Stimulated activated CD4-positive, alpha-beta T cell treated with anti-CD3 and anti-CD28 coated beads, TNF-alpha, amount 100 ng/mL, for 4 hours (primary cell): ENCODE measurements around the gene AP2M1.
A peak's percentile ranks its signal among the peaks of the same experiment; 100 is the strongest.

Experiments
- DNase-seq, 3 experiments: peaks; one replicate each; pipeline ENCODE4 v3.0.0-alpha.2; 2020; ENCODE audit warnings: low read depth in 3 of 3

Gene AP2M1

GRCh38 chr3:184228376-184229137, 53.9 kb downstream of the AP2M1 start:
- no peak for DNase-seq

- peak; percentile 44 to 46 (median 44) for DNase-seq
Measured at GRCh38 chr3:184229394-184230080, 54.9 kb downstream of the AP2M1 start, which contains the start of gene VWA5B2. Gene VWA5B2, plus strand, starts transcription at chr3:184229585. Its CDS starts 944 bp downstream, at chr3:184230529.

GRCh38 chr3:184230081-184230602, 55.5 kb downstream of the AP2M1 start:
- no peak for DNase-seq

- DNase-seq: no peak
Measured at GRCh38 chr3:184230603-184231528, 56.2 kb downstream of the AP2M1 start.

GRCh38 chr3:184231671-184232070, 57.0 kb downstream of the AP2M1 start:
- no peak for DNase-seq

GRCh38 chr3:184233127-184233843, 58.6 kb downstream of the AP2M1 start:
- no peak for DNase-seq
